GM10248 (cell line): ENCODE measurements around the gene MAPK8IP2.
"Not testable (repeated sequence)": the region's sequence is repeated elsewhere in the genome, so short reads cannot be mapped to it uniquely, and the experiment has no call there.

Experiments used
- CTCF ChIA-PET: fragments of 300-600 bp; sonication (Branson Sonifier 250); formaldehyde crosslinking; extraction: SDS; loops from one replicate; lab custom pipeline; 2021; ENCODE audit warnings: antibody characterized with exemption; lab: Yijun Ruan, JAX
- POLR2A ChIA-PET: fragments of 350-650 bp; sonication (Branson Sonifier 250); formaldehyde crosslinking; extraction: SDS; loops from one replicate; lab custom pipeline; 2020; ENCODE audit warnings: antibody characterized with exemption; lab: Yijun Ruan, JAX
- DNase-seq: peaks from one replicate; pipeline ENCODE4 v3.0.0; 2012; ENCODE audit errors: extremely low spot score
- TF ChIP-seq, protein P1 (sequence below): IDR thresholded peaks from 2 replicates; pipeline ENCODE4 v1.5.1; 2012; ENCODE audit warnings: mild to moderate bottlenecking, low read depth; ENCODE audit errors: extremely low read depth, missing control alignments, control extremely low read depth

The MAPK8IP2 gene

DNA sequence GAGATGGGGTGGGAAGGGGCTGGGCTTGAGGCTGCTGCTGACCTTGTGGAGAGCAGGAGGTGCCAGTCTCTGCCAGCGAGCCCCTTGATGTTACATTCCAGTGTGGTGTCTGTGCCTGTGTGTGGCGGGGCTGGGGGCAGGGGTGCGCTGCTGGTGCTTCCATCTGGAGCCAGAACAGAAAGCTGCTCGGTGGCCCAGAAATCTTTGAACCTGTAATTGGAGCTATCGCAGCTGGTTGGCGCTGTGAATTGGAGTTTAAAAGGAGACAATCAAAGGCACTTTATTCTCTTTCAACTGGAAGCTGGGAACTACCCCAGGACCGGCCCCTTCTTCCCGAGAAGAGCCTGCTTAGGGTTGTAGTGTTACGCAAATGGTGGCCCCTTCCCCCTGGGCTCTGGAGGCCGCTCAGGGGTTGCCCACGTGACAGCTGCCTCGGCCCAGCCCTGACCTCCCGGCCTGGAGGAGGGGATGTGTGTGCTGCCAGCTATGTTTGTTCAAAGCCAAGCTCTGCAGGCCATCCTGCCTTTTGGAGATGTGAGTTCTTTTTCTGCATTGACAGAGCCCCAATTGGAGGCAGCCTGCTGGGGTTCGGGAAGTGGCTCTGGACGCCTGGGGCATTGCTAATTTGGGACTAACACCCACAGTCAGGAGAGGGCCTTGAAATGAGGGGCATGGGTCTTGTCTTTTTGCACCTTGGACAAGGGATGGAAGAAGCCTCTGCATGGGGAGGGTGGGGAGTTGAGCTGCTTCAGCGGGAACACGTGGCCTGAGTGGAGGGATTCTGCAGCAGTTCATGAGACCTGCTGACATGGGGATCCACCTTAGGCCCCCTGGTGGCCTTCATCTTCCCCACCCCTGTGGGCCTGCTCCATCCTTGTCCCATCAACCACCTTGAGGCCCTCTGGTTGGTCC, 41.4 kb downstream of the MAPK8IP2 start:
- TF ChIP-seq, protein P1, sequence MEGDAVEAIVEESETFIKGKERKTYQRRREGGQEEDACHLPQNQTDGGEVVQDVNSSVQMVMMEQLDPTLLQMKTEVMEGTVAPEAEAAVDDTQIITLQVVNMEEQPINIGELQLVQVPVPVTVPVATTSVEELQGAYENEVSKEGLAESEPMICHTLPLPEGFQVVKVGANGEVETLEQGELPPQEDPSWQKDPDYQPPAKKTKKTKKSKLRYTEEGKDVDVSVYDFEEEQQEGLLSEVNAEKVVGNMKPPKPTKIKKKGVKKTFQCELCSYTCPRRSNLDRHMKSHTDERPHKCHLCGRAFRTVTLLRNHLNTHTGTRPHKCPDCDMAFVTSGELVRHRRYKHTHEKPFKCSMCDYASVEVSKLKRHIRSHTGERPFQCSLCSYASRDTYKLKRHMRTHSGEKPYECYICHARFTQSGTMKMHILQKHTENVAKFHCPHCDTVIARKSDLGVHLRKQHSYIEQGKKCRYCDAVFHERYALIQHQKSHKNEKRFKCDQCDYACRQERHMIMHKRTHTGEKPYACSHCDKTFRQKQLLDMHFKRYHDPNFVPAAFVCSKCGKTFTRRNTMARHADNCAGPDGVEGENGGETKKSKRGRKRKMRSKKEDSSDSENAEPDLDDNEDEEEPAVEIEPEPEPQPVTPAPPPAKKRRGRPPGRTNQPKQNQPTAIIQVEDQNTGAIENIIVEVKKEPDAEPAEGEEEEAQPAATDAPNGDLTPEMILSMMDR = no peak
- ChIA-PET POLR2A (no interaction called here), CTCF (interaction anchor here (1.9 kb wide), 1 partner anchor 28 kb away, joined by 4 read pairs; no protein-coding TSS in a partner anchor)
- DNase-seq = no peak

DNA sequence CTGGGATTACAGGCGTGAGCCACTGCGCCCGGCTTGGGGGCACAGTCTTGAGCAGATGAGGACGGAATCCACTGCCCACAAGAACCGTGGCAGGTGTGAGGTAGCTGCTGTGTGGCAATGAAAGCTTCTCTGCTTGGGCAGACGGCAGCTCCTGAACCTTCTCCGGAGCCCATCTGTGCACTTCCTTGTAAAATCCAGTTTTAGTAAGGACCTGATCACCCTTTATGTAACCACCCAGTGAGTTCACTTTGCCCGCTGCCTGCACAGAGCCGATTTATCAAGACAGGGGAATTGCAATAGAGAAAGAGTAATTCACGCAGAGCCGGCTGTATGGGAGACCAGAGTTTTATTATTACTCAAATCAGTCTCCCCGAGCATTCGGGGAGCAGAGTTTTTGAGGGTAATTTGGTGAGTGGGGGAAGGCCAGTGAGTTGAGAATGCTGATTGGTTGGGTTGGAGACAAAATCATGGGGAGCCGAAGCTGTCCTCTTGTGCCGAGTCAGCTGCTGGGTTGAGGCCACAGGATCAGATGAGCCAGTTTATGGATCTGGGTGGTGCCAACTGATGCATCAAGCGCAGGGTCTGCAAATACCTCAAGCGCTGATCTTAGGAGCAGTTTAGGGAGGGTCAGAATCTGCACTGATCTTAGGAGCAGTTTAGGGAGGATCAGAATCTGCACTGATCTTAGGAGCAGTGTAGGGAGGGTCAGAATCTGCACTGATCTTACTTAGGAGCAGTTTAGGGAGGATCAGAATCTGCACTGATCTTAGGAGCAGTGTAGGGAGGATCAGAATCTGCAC, 42.6 kb downstream of the MAPK8IP2 start:
- CTCF ChIA-PET, POLR2A ChIA-PET, DNase-seq: not testable (repeated sequence)

DNA sequence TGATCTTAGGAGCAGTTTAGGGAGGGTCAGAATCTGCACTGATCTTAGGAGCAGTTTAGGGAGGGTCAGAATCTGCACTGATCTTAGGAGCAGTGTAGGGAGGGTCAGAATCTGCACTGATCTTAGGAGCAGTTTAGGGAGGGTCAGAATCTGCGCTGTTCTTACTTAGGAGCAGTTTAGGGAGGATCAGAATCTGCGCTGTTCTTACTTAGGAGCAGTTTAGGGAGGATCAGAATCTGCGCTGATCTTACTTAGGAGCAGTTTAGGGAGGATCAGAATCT, 43.2 kb downstream of the MAPK8IP2 start:
- POLR2A ChIA-PET = not testable (repeated sequence)
- CTCF ChIA-PET = interaction anchor here (1.8 kb wide), 1 partner anchor 23 kb away, joined by 6 read pairs; no protein-coding TSS in a partner anchor

DNA sequence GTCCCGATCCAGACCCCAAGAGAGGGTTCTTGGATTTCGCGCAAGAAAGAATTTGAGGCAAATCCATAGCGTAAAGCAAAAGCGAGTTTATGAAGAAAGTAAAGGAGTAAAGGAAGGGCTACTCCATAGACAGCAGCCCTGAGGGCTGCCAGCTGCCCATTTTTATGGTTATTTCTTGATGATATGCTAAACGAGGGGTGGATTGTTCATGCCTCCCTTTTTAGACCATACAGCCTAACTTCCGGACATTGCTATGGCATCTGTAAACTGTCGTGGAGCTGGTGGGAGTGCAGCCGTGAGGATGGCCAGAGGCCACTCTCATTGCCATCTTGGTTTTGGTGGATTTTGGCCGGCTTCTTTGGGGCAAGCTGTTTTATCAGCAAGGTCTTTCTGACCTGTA, 52.7 kb downstream of the MAPK8IP2 start:
- TF ChIP-seq, protein P1 = no peak
- ChIA-PET POLR2A (no interaction called here), CTCF (no interaction called here)
- DNase-seq = no peak

More for the DNA sequence above, 43.2 kb downstream of the MAPK8IP2 start:
- DNase-seq = not testable (repeated sequence)

DNA sequence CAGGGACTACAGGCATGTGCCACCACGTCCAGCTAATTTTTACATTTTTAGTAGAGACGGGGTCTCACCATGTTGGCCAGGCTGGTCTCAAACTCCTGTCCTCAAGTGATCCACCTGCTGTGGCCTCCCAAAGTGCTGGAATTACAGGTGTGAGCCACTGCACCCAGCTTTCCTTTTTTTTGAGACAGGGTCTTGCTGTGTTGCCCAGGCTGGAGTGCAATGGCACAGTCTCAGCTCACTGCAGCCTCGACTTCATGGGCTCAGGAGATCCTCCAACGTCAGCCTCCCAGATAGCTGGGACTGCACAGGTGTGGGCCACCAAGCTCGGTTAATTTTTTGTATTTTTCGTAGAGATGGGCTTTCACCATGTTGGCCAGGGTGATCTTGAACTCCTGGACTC, 54.1 kb downstream of the MAPK8IP2 start:
- DNase-seq, CTCF ChIA-PET, POLR2A ChIA-PET: not testable (repeated sequence)

DNA sequence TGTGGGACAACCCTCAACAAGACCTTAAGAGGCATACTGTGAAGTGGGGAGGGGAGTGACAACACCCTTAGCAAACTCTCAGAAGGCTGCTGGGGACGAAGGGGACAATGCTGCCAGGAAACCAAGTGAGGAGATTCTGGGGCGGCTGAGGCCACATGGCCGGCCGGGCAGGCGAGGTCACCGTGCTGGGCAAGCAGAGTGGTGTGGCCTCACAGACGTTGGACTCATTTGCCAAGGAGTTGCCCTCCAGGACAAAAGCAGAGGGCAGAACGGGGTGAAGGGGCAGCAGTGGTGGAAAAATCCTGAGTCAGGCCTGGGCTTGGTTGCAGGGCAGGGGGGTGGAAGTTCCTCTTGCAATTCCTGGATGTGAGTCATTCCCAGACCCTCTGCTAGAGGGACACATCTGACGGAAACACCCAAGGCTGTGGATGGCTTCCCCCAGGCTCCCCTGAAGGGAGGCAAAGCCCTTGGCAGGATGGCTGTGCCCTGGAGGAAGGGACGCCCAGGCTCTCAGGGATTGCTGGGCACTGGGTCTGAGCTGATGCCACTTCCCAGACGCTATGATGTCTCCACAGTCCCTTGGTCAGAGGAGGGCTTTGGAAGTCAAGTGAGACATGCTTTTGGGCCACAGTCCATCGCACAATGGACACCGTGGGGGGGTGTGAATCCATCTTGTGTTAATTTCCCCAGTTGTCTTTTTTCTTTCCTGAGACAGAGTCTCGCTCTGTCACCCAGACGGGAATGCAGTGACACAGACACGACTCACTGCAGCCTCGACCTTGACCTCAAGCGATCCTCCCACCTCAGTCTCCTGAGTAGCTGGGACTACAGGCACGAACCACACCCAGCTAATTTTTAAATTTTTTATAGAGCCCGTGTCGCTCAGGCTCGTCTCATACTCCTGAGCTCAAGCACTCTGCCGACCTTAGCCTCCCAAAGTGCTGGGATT, 55.8 kb downstream of the MAPK8IP2 start:
- POLR2A ChIA-PET = no interaction called here
- CTCF ChIA-PET = no interaction called here
- TF ChIP-seq, protein P1 = no peak
- DNase-seq = no peak

DNA sequence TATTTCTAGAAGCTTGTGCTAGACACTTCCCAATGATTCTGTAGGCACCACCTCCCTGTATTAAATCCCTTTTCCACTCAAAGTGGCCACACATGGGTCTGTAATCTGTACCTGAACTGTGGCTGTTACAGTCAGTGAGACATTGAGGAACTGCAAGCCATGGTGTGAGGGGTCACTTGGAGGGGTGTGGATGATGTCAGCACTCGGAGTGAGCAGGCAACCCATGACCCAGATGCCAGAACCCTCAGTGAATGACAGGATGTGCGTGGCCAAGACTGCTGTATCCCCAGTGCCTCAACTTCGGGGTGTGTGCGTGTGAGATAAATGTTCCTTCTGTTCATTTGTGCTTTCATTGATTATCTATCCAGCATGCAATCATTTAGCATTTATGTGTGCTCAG, 57.3 kb downstream of the MAPK8IP2 start:
- ChIA-PET POLR2A (no interaction called here), CTCF (no interaction called here)
- DNase-seq = no peak
- TF ChIP-seq, protein P1 = no peak

DNA sequence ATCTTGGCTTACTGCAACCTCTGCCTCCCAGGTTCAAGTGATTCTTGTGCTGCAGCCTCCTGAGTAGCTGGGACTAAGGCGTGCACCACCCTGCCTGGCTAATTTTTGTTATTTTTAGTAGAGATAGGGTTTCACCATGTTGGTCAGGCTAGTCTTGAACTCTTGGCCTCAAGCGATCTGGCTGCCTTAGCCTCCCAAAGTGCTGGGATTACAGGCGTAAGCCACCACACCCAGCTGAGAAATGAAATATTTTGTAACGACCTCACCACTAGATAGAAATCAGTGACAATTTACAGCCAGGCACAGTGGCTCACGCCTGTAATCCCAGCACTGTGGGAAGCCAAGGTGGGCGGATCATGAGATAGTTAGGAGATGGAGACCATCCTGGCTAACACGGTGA, 59.1 kb downstream of the MAPK8IP2 start:
- DNase-seq, POLR2A ChIA-PET, CTCF ChIA-PET: not testable (repeated sequence)
